ENCODE results near the gene ACVR1C.
"Not testable (repeated sequence)": the region's sequence is repeated elsewhere in the genome, so short reads cannot be mapped to it uniquely, and the experiment has no call there.

The ACVR1C gene

DNA sequence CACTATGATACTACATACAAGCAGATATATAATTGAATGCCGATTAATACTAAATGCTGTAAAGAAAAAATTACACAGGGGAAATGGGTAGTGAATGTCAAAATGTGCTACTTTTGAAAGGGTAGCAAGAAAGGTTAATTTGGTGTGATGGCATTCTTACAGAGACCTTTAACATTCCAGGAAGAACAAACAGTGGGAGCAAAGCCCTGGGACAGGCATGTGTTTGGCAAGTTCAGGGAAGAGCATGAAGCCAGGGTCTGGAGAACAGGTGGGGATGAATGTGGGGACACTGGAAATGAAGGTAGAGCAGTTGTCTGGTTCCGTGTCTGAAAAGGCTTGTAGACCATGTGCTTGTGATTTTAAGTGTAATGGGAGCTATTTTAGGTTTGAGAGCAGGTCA is 102.6 kb downstream of the ACVR1C start:
- Histone ChIP-seq H3K4me2 (ENCODE audit: low read length) (no peak overlapping the region), H3K4me1 (ENCODE audit: control insufficient read depth, insufficient read depth, low read length) (no peaks in the 10 kb centered on the region), H3K27me3 (ENCODE audit: control insufficient read depth, insufficient read depth, low read length) (no peaks in the 10 kb centered on the region), H3K9ac (ENCODE audit: low read depth, low read length) (no peak overlapping the region), H3K9me3 (replicated peaks; ENCODE audit: low read length) (no peaks in the 10 kb centered on the region), H3K4me3 (ENCODE audit: low read length) (no peak overlapping the region), H3K36me3 (ENCODE audit: insufficient read depth, low read length) (no peaks in the 10 kb centered on the region)

DNA sequence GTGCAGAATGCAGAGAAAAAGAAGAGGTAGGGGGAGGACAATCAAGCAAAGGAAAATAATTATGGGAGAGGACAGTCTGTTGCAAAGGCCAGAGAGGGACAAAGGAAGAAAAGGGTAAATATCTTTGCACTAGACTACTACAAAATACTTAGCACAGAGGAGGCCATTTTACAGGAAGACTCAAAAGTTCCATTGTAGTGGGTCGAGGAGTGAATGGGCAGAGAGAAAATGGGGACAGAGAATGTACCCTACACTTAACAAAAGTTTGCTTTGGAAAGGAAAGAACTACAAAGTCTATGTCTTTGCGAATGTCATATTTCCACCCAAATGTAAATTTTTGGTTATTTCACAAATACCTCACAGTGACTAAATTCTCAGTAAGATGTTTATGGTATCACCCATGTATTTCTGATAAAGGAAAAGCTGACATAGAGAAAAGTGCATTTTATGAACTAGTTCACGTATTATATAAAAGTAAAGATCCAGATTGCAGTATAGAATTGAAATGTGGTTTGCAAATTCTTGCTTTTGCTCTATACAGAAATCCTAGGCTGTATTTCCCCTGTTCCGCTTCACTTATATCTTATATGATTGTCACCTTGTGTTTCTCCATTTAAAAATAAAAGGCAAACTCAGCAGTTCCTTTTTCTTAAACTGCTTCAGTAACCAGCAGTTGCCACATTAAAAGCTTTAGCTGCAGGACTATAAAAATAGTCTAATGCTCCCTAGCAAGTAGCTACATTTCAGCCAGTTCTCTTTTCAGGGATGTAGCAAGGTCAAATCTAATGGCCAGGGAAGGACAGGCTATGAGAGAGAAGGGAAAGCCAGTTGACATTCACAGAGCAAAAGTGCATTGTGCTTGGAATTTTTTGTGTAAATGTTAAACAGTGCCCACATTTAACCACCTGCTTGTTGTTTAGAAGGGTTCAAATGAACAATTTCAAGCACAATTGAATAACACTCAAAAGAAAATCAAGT is 105.1 kb downstream of the ACVR1C start:
- Histone ChIP-seq H3K27me3 (ENCODE audit: control insufficient read depth, insufficient read depth, low read length) (no peaks in the 10 kb centered on the region), H3K4me2 (ENCODE audit: low read length) (no peak overlapping the region), H3K4me3 (ENCODE audit: low read length) (no peak overlapping the region), H3K4me1 (ENCODE audit: control insufficient read depth, insufficient read depth, low read length) (no peaks in the 10 kb centered on the region), H3K9me3 (replicated peaks; ENCODE audit: low read length) (no peaks in the 10 kb centered on the region), H3K9ac (ENCODE audit: low read depth, low read length) (no peak overlapping the region), H3K36me3 (ENCODE audit: insufficient read depth, low read length) (no peaks in the 10 kb centered on the region)

DNA sequence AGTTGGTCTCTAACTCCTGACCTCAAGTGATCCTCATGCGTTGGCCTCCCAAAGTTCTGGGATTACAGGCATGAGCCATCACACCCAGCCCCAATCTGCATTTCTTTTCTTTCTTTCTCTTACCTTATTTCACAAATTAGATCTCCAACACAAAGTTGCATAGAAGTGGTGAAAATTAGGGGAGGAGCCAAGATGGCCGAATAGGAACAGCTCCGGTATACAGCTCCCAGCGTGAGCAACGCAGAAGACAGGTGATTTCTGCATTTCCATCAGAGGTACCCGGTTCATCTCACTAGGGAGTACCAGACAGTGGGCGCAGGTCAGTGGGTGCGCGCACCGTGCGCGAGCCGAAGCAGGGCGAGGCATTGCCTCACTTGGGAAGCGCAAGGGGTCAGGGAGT is 113.7 kb downstream of the ACVR1C start:
- H3K4me3 ChIP-seq (ENCODE audit: low read length); H3K9ac ChIP-seq (ENCODE audit: low read depth, low read length); H3K36me3 ChIP-seq (ENCODE audit: insufficient read depth, low read length); H3K27me3 ChIP-seq (ENCODE audit: control insufficient read depth, insufficient read depth, low read length); H3K9me3 ChIP-seq (replicated peaks; ENCODE audit: low read length); H3K4me2 ChIP-seq (ENCODE audit: low read length); H3K4me1 ChIP-seq (ENCODE audit: control insufficient read depth, insufficient read depth, low read length): not testable (repeated sequence)

DNA sequence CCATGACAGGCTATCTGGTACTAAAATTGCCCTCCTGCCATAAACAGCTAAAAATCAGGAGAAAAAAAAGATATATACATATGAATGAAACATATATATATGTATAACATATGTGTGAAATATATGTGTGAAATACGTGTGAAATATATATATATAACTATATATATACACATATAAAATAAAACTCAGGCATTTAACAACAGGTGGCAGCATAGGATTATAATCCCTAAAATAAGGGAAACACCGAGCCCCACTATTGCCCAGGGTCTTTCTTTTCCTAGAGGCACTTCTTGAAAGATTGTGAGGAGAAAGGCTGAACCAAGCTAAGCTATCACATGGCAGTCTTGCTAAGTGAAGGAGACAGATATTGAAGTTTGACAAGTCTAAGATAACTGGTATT is 118.9 kb downstream of the ACVR1C start:
- Histone ChIP-seq H3K9me3 (replicated peaks; ENCODE audit: low read length) (no peaks in the 10 kb centered on the region), H3K27me3 (ENCODE audit: control insufficient read depth, insufficient read depth, low read length) (peaks cover 7% of the 10 kb centered on the region), H3K9ac (ENCODE audit: low read depth, low read length) (no peak overlapping the region), H3K36me3 (ENCODE audit: insufficient read depth, low read length) (no peaks in the 10 kb centered on the region), H3K4me1 (ENCODE audit: control insufficient read depth, insufficient read depth, low read length) (no peaks in the 10 kb centered on the region), H3K4me3 (ENCODE audit: low read length) (no peak overlapping the region), H3K4me2 (ENCODE audit: low read length) (no peak overlapping the region)

DNA sequence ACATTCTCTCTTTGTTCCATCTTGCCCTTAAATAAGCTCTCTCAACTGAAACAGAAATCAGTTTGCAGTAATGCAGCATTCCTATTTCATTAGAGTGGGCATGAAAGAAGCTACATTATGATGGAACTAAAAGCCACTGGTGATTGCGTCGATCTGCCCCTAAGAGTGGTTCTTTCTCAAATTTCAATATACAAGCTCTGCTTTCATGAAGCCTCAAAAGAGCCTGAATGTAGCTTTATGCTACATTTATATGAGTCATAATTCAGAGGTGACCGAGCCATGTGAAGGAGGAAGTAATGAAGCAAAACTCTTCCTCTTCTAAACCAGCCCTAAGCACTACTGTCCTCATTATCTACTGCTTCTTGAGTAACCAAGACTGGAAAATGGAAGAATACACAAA is 120.0 kb downstream of the ACVR1C start:
- Histone ChIP-seq H3K9ac (ENCODE audit: low read depth, low read length) (no peak overlapping the region), H3K4me1 (ENCODE audit: control insufficient read depth, insufficient read depth, low read length) (no peaks in the 10 kb centered on the region), H3K4me3 (ENCODE audit: low read length) (no peak overlapping the region), H3K36me3 (ENCODE audit: insufficient read depth, low read length) (no peaks in the 10 kb centered on the region), H3K27me3 (ENCODE audit: control insufficient read depth, insufficient read depth, low read length) (peaks cover 7% of the 10 kb centered on the region), H3K4me2 (ENCODE audit: low read length) (no peak overlapping the region), H3K9me3 (replicated peaks; ENCODE audit: low read length) (no peaks in the 10 kb centered on the region)

DNA sequence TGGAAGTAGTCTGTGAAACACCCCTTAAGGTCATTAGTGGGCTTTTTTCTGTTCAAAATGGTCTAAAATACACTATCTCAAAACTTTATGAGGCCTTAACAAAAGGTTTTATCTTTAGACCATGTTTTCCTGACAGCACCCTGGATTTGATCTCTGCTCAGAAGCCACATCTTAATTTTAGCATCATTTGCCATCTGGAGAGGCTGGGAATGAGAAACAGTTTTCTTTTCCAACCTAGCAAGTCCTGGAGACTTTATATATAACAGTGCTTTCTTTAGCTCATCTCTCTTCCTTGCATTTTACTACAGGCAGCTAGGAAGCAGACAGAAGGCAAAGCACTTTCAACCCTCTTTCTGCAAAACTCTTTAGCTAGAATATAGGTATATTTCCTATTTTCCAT is 122.1 kb downstream of the ACVR1C start:
- Histone ChIP-seq H3K4me1 (ENCODE audit: control insufficient read depth, insufficient read depth, low read length) (no peaks in the 10 kb centered on the region), H3K36me3 (ENCODE audit: insufficient read depth, low read length) (no peaks in the 10 kb centered on the region), H3K9ac (ENCODE audit: low read depth, low read length) (no peak overlapping the region), H3K27me3 (ENCODE audit: control insufficient read depth, insufficient read depth, low read length) (peaks cover 7% of the 10 kb centered on the region), H3K4me3 (ENCODE audit: low read length) (no peak overlapping the region), H3K4me2 (ENCODE audit: low read length) (no peak overlapping the region), H3K9me3 (replicated peaks; ENCODE audit: low read length) (no peaks in the 10 kb centered on the region)

DNA sequence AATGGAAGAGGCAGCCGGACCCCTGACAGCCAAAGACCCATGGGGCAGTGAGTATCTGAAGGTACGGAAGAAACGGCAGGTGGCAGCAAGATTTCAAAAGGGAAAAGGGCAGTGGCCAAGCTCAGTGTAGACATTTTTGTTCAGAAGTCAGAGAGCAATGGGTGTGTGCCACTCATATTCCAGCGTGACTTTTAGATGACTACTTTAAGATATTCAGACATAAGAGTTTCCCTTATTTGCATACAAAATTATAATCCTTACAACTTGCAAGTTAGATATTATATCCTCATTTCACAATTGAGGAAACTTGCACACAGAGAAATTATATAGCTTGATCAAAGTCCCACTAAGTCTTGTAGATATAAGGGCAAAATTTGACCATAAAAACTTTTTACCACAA is 124.0 kb downstream of the ACVR1C start:
- H3K4me2 ChIP-seq (ENCODE audit: low read length): no peak overlapping the region
- no peaks in the 10 kb centered on the region for H3K9me3 ChIP-seq (replicated peaks; ENCODE audit: low read length)
- H3K36me3 ChIP-seq (ENCODE audit: insufficient read depth, low read length): no peaks in the 10 kb centered on the region
- no peaks in the 10 kb centered on the region for H3K4me1 ChIP-seq (ENCODE audit: control insufficient read depth, insufficient read depth, low read length)
- peaks cover 7% of the 10 kb centered on the region for H3K27me3 ChIP-seq (ENCODE audit: control insufficient read depth, insufficient read depth, low read length)
- no peak overlapping the region for H3K9ac ChIP-seq (ENCODE audit: low read depth, low read length)
- H3K4me3 ChIP-seq (ENCODE audit: low read length): no peak overlapping the region

DNA sequence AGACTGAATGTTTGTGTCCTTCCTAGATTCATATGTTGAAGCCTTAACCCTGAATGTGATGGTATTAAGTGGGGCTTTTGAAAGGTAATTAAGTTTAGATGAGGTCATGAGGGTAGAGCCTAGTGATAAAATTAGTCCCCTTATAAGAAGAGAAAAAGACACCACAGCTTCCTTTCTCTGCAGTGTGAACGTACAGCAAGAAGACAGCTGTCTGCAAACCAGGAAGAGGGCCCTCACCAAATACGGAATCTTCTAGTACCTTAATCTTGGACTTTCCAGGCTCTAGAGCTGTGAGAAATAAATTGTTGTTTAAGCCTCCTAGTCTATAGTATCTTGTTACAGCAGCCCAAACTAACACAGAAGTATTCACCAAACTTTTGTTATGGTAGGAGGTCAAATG is 127.6 kb downstream of the ACVR1C start:
- H3K27me3 ChIP-seq (ENCODE audit: control insufficient read depth, insufficient read depth, low read length): no peaks in the 10 kb centered on the region
- H3K4me2 ChIP-seq (ENCODE audit: low read length): no peak overlapping the region
- H3K4me1 ChIP-seq (ENCODE audit: control insufficient read depth, insufficient read depth, low read length): no peaks in the 10 kb centered on the region
- no peak overlapping the region for H3K4me3 ChIP-seq (ENCODE audit: low read length)
- H3K9ac ChIP-seq (ENCODE audit: low read depth, low read length): no peak overlapping the region
- no peaks in the 10 kb centered on the region for H3K9me3 ChIP-seq (replicated peaks; ENCODE audit: low read length)
- H3K36me3 ChIP-seq (ENCODE audit: insufficient read depth, low read length): no peaks in the 10 kb centered on the region

DNA sequence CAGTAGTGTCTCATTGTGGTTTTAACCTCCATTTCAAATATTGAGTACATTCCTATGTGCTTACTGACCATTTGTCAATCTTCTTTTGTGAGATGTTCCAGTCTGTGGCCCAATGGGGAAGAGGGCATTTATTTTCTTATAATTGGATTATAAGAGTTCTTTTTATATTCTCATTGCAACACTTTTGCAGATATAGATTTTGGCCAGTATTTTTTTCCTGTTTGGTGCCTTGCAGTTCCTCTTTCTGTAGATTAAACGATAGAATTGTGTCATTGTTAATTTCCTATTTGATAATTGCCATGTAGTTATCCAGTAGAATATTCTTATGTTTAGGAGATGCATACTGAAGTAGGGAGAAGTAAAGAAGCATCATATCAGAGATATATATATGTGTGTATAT is 128.3 kb downstream of the ACVR1C start:
- H3K9ac ChIP-seq (ENCODE audit: low read depth, low read length): no peak overlapping the region
- H3K4me3 ChIP-seq (ENCODE audit: low read length): no peak overlapping the region
- no peaks in the 10 kb centered on the region for H3K4me1 ChIP-seq (ENCODE audit: control insufficient read depth, insufficient read depth, low read length)
- no peaks in the 10 kb centered on the region for H3K36me3 ChIP-seq (ENCODE audit: insufficient read depth, low read length)
- no peaks in the 10 kb centered on the region for H3K27me3 ChIP-seq (ENCODE audit: control insufficient read depth, insufficient read depth, low read length)
- H3K9me3 ChIP-seq (replicated peaks; ENCODE audit: low read length): no peaks in the 10 kb centered on the region
- no peak overlapping the region for H3K4me2 ChIP-seq (ENCODE audit: low read length)

DNA sequence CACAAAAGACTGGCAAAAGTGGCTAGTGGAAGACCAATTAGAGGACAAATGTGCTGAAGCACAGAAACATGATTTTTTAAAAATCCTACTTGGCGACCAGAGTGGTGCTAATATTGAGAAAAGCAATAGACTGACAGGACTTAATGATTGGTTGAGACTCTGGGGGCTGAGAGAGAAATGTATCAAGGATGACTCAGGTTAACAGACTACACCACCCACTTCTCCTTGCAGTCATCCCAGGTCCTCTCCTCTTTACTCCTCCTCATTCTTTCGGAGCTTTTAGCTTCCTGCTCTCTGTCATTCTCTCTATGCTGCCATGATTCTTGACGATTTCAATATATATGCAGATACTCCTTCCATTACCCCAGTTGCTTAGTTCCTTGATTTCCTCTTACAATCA is 130.2 kb downstream of the ACVR1C start:
- Histone ChIP-seq H3K36me3 (ENCODE audit: insufficient read depth, low read length) (no peaks in the 10 kb centered on the region), H3K4me1 (ENCODE audit: control insufficient read depth, insufficient read depth, low read length) (no peaks in the 10 kb centered on the region), H3K4me3 (ENCODE audit: low read length) (no peak overlapping the region), H3K4me2 (ENCODE audit: low read length) (no peak overlapping the region), H3K27me3 (ENCODE audit: control insufficient read depth, insufficient read depth, low read length) (no peaks in the 10 kb centered on the region), H3K9me3 (replicated peaks; ENCODE audit: low read length) (no peaks in the 10 kb centered on the region), H3K9ac (ENCODE audit: low read depth, low read length) (no peak overlapping the region)

DNA sequence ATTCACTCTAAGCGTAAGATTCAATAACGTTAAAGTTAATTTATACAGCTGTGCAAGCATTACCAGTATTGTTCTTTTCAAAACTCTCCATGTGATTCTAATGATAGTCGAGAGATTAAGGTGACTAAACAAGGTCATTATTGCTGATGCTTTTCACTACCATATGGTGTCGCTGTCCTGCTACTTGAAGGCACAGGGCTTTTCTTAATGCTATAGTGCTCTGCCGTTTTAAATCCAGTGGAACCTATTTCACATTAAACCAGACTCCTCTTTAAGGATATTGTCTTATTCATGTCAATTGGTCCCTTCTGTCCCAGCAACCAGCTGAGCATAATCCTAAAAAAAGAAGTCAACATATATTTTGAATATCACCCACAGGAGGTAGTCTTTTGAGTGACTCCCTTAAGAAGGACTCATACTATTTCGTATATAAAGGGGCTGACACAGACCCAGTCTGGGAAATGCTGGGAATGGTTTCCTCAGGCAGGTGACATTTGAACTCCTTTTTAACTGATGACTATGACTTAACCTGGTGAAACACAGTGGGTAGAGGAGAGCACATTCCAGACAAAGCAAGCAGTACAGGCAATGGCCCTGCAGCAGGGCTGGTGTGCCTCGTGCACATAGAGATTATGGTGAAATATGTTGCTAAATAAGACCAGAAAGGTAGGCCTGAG is 130.9 kb downstream of the ACVR1C start:
- no peaks in the 10 kb centered on the region for H3K27me3 ChIP-seq (ENCODE audit: control insufficient read depth, insufficient read depth, low read length)
- H3K4me3 ChIP-seq (ENCODE audit: low read length): no peak overlapping the region
- no peaks in the 10 kb centered on the region for H3K4me1 ChIP-seq (ENCODE audit: control insufficient read depth, insufficient read depth, low read length)
- H3K9me3 ChIP-seq (replicated peaks; ENCODE audit: low read length): no peaks in the 10 kb centered on the region
- H3K36me3 ChIP-seq (ENCODE audit: insufficient read depth, low read length): no peaks in the 10 kb centered on the region
- H3K4me2 ChIP-seq (ENCODE audit: low read length): no peak overlapping the region
- H3K9ac ChIP-seq (ENCODE audit: low read depth, low read length): no peak overlapping the region
